Upper lobe of right lung (tissue), 1 donor: ENCODE data around the gene CSN3. TPM values are rescaled to one million over a fixed set of nuclear protein-coding genes. Genes with fewer than 3 reads are reported as not detected.

Source experiments
- ATAC-seq: fragments of 200-7000 bp; cut with Tn5 transposase; one replicate; pipeline ENCODE4 v1.9.1; 2020; ENCODE audit warnings: mild to moderate bottlenecking, moderate library complexity
- DNase-seq: peaks from one replicate; pipeline ENCODE4 v3.0.0-alpha.2; 2020
- H3K27ac ChIP-seq: fragments of 200-600 bp; one replicate; pipeline ENCODE4 v1.8.0; 2022
- H3K27me3 ChIP-seq: fragments of 200-600 bp; one replicate; pipeline ENCODE4 v1.8.0; 2022; ENCODE audit warnings: mild to moderate bottlenecking
- H3K36me3 ChIP-seq: fragments of 200-600 bp; one replicate; pipeline ENCODE4 v1.8.0; 2022
- H3K4me1 ChIP-seq: fragments of 200-600 bp; one replicate; pipeline ENCODE4 v1.8.0; 2022
- H3K4me3 ChIP-seq: fragments of 200-600 bp; one replicate; pipeline ENCODE4 v1.8.0; 2022; ENCODE audit warnings: mild to moderate bottlenecking
- H3K9me3 ChIP-seq: fragments of 200-600 bp; one replicate; pipeline ENCODE4 v1.8.0; 2022
- intact Hi-C: fragments of 100-400 bp; cut with DNase I; formaldehyde crosslinking; loops from one replicate; pipeline ENCODE4 v1.11.0; 2022
- total RNA-seq: library from RNA; stranded (reverse); fragmentation: NEBNext Ultra II Directional; extraction: Animal tissue kit (Norgen Biotek cat#: 25700); gene quantifications from one replicate; pipeline ENCODE4 v1.2.1, GENCODE V29; 2021
- TF ChIP-seq, protein P1 (sequence below): fragments of 200-600 bp; IDR thresholded peaks from one replicate; pipeline ENCODE4 v1.8.0; 2022; ENCODE audit warnings: antibody characterized with exemption
- donor health status: DM: no; HTN: yes; CAD: no; lungs with severe emphysema.

CSN3 gene
- total RNA-seq, 1 donor from 2014 or later = not detected

GRCh38 chr4:70251250-70251944 lies 9.0 kb downstream of the CSN3 start:
- TF ChIP-seq, protein P1, sequence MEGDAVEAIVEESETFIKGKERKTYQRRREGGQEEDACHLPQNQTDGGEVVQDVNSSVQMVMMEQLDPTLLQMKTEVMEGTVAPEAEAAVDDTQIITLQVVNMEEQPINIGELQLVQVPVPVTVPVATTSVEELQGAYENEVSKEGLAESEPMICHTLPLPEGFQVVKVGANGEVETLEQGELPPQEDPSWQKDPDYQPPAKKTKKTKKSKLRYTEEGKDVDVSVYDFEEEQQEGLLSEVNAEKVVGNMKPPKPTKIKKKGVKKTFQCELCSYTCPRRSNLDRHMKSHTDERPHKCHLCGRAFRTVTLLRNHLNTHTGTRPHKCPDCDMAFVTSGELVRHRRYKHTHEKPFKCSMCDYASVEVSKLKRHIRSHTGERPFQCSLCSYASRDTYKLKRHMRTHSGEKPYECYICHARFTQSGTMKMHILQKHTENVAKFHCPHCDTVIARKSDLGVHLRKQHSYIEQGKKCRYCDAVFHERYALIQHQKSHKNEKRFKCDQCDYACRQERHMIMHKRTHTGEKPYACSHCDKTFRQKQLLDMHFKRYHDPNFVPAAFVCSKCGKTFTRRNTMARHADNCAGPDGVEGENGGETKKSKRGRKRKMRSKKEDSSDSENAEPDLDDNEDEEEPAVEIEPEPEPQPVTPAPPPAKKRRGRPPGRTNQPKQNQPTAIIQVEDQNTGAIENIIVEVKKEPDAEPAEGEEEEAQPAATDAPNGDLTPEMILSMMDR = no peak
- no peak overlapping the region for H3K27ac ChIP-seq
- H3K36me3 ChIP-seq = no peaks in the 10 kb centered on the region
- H3K4me3 ChIP-seq = no peak overlapping the region
- H3K9me3 ChIP-seq = no peaks in the 10 kb centered on the region
- H3K27me3 ChIP-seq = no peaks in the 10 kb centered on the region
- H3K4me1 ChIP-seq = no peaks in the 10 kb centered on the region
- ATAC-seq (no peak), DNase-seq (no peak)
- intact Hi-C loops = no loop called here

DNA sequence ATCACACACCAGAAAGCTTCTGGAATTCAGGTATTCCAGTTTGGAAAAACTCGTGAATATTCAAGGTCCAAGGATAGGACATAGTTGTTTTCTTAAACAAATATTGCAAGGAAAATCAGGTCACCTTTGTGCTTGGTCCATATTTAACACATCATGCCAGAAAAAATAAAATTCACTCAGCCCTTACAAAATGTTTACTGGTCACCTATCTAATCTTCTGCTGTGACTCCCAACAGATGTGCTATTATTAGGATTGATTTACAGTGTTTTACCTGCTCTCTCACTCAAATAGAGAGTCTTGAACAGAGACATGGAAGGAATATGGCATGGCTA lies 9.5 kb downstream of the CSN3 start:
- DNase-seq = no peak

DNA sequence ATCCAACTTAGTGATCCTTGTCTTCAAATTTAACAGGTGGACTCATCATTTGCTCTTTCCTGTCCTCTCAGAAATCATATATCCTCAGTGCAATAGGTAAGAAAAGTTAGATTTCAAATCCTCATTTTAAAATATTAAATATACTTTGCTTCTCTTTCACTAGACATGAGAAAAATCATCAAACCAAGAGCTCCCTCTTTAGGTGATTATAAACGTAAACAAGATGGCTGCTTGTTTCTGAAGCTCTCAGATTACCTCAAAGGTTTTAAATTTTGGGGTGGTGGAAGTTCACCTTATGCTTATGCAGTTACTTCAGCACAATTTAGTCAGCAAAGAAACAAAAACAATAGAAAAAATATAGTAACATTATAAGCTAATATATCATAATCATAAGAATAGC lies 27.3 kb downstream of the CSN3 start:
- intact Hi-C loops = no loop called here
- DNase-seq = no peak

More for the DNA sequence above, 9.5 kb downstream of the CSN3 start:
- intact Hi-C loops = no loop called here
- no peaks in the 10 kb centered on the region for H3K36me3 ChIP-seq
- H3K4me1 ChIP-seq = no peaks in the 10 kb centered on the region
- no peak overlapping the region for H3K4me3 ChIP-seq
- no peaks in the 10 kb centered on the region for H3K27me3 ChIP-seq
- no peak overlapping the region for H3K27ac ChIP-seq
- TF ChIP-seq, protein P1 = no peak
- no peaks in the 10 kb centered on the region for H3K9me3 ChIP-seq
- no peak for ATAC-seq

GRCh38 chr4:70277121-70277520 lies 34.7 kb downstream of the CSN3 start:
- DNase-seq (no peak), ATAC-seq (no peak)
- Histone ChIP-seq H3K4me1 (no peaks in the 10 kb centered on the region), H3K27ac (no peak overlapping the region), H3K36me3 (no peaks in the 10 kb centered on the region), H3K9me3 (no peaks in the 10 kb centered on the region), H3K4me3 (no peak overlapping the region), H3K27me3 (no peaks in the 10 kb centered on the region)
- intact Hi-C loops = no loop called here
- TF ChIP-seq, protein P1 = no peak

More for the DNA sequence above, 27.3 kb downstream of the CSN3 start:
- TF ChIP-seq, protein P1 = peak; percentile 17
- H3K27me3 ChIP-seq = no peaks in the 10 kb centered on the region
- no peaks in the 10 kb centered on the region for H3K36me3 ChIP-seq
- H3K27ac ChIP-seq = no peak overlapping the region
- no peak for ATAC-seq
- H3K4me1 ChIP-seq = no peaks in the 10 kb centered on the region
- H3K4me3 ChIP-seq = no peak overlapping the region
- H3K9me3 ChIP-seq = no peaks in the 10 kb centered on the region

- H3K9me3 ChIP-seq = no peaks in the 10 kb centered on the region
- ATAC-seq (peak; percentile 97), DNase-seq (no peak)
- no peak overlapping the region for H3K4me3 ChIP-seq
- H3K27ac ChIP-seq = no peak overlapping the region
- H3K27me3 ChIP-seq = no peaks in the 10 kb centered on the region
- no peaks in the 10 kb centered on the region for H3K36me3 ChIP-seq
- intact Hi-C loops = no loop called here
- TF ChIP-seq, protein P1 = no peak
- no peaks in the 10 kb centered on the region for H3K4me1 ChIP-seq
Measured at GRCh38 chr4:70280567-70280966, 38.2 kb downstream of the CSN3 start.

- ATAC-seq = no peak
- Histone ChIP-seq H3K36me3 (no peaks in the 10 kb centered on the region), H3K9me3 (no peaks in the 10 kb centered on the region), H3K4me3 (no peak overlapping the region), H3K27me3 (no peaks in the 10 kb centered on the region), H3K4me1 (no peaks in the 10 kb centered on the region), H3K27ac (no peak overlapping the region)
- no peak for DNase-seq
- TF ChIP-seq, protein P1 = no peak
- intact Hi-C loops = no loop called here
Measured at GRCh38 chr4:70288651-70289050, 46.3 kb downstream of the CSN3 start.
